Measurements from ENCODE around the gene HDAC4. TPM values are rescaled to one million over a fixed set of nuclear protein-coding genes. Genes with fewer than 3 reads are reported as not detected.

The HDAC4 gene
- total and polyA plus RNA-seq, 2 of the 8 experiments (the other 6 are each of a cell fraction or from before 2014, with no cell fraction given): 15.4 to 31.5 TPM

DNA sequence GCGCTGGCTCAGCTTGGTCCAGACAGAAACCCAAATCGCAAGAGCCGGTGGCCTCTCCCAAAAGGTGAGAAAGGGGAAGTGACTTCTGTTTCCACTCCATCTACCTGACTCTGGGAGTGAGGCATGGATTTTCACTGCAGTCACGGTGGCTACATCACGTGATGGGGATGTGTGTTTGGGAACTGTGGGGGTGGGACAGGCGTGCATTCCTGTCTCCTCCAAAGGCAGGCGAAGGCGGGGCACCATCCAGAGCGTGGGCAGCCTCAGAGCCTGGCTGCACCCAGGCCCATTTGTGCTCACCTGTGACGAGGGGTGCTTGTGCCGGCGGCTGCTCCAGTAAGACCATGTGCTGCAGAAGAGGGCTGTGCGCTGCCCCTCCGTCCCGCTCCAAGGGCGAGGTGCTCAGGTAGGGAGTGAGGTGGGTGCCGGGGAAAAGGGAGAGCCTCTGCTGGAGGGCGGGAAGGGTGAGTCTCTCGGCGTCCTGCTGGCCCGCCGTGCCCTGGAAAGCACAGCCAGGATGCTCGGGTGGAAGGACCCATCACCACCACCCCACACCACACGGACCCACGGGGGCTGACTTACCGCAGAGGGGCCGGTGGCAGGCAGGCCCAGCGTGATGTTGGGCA lies 266.8 kb downstream of the HDAC4 start:
- Histone ChIP-seq H3K56ac (replicated peaks; ENCODE audit: insufficient read length, low read depth, low read length) (no peak overlapping the region), H2AK5ac (ENCODE audit: low read depth, low read length) (no peak overlapping the region), H3K79me1 (ENCODE audit: low read depth, low read length) (no peaks in the 10 kb centered on the region; the same call in 1 of the 2 replicates), H2BK15ac (ENCODE audit: low read length) (no peak overlapping the region), H4K91ac (replicated peaks; ENCODE audit: insufficient read length, low read length) (no peak overlapping the region), H3K27ac (ENCODE audit: low read depth, low read length) (no peak overlapping the region), H3K23ac (ENCODE audit: insufficient read length) (no peak overlapping the region), H2BK5ac (ENCODE audit: low read depth, low read length) (no peak overlapping the region), H4K20me1 (replicated peaks in 1 of 2; ENCODE audit: control insufficient read depth in 1 of 2, insufficient read depth in 2 of 2, low read length in 2 of 2) (peaks cover 5 to 6% of the 10 kb centered on the region in 2 experiments), H3K9me3 (ENCODE audit: insufficient read depth in 2 of 2, low read depth in 1 of 2, low read length in 1 of 2) (no peaks in the 10 kb centered on the region; a peak in 1 of 4 replicates), H3K4me3 (ENCODE audit: extremely low read depth in 1 of 4, insufficient read depth in 2 of 4, low read depth in 3 of 4, low read length in 4 of 4) (no peak overlapping the region), H3K9ac (replicated peaks in 1 of 4; ENCODE audit: extremely low read depth in 1 of 4, low read depth in 3 of 4, low read length in 3 of 4) (no peak overlapping the region), H3K4me2 (ENCODE audit: insufficient read depth in 1 of 2, low read depth in 2 of 2, low read length in 2 of 2) (no peak overlapping the region), H4K5ac (ENCODE audit: insufficient read length, low read depth, low read length) (no peak overlapping the region), H2AFZ (ENCODE audit: low read length) (no peak overlapping the region), H3K18ac (ENCODE audit: extremely low read depth, low read length) (no peak overlapping the region), H4K8ac (ENCODE audit: extremely low read depth, insufficient read depth, low read length) (no peak overlapping the region), H2BK120ac (replicated peaks; ENCODE audit: low read depth, low read length) (no peak overlapping the region), H3K4ac (replicated peaks; ENCODE audit: insufficient read length, low read depth, low read length) (no peak overlapping the region), H3K14ac (ENCODE audit: insufficient read length) (no peak overlapping the region), H3K79me2 (ENCODE audit: control insufficient read depth in 1 of 2, insufficient read depth in 2 of 2, low read length in 2 of 2) (no peaks in the 10 kb centered on the region), H3K27me3 (replicated peaks in 1 of 4; ENCODE audit: control insufficient read depth in 3 of 4, extremely low read depth in 1 of 4, insufficient read depth in 3 of 4, low read length in 3 of 4) (no peaks in the 10 kb centered on the region), H2BK20ac (ENCODE audit: low read length) (no peak overlapping the region), H3K23me2 (ENCODE audit: low read depth, low read length) (no peaks in the 10 kb centered on the region), H3K4me1 (replicated peaks in 1 of 4; ENCODE audit: control insufficient read depth in 3 of 4, insufficient read depth in 4 of 4, low read length in 3 of 4) (no peaks in the 10 kb centered on the region), H2BK12ac (ENCODE audit: low read depth, low read length) (no peak overlapping the region), H3K36me3 (ENCODE audit: control insufficient read depth in 2 of 4, insufficient read depth in 4 of 4, low read length in 3 of 4) (peaks cover 2 to 11% (median 9%) of the 10 kb centered on the region in 4 experiments; a peak in 6 of 8 replicates)
- no peak for TF ChIP-seq TAF7 (optimal IDR thresholded peaks at IDR 0.05; ENCODE audit: borderline replicate concordance, low read depth, low read length)
- no peak for FAIRE-seq
- WGBS, 2 experiments (ENCODE audit: extremely low coverage in 1 of 2, insufficient coverage in 1 of 2, insufficient read length in 1 of 2, insufficient replicate concordance in 2 of 2, low coverage in 1 of 2, low lambda C conversion rate in 2 of 2, missing lambda C conversion rate in 1 of 2): 93% methylated on average over 27 of the region's 28 CpGs; no CpG with 5 or more reads in 1 of the 2 experiments
- ChIA-PET CTCF (ENCODE audit: partially characterized antibody) (interaction anchor here (2.2 kb wide), 1 partner anchor 10 kb away, joined by 8 read pairs; no protein-coding TSS in a partner anchor), POLR2A (ENCODE audit: partially characterized antibody) (no interaction called here)
- no peak for DNase-seq (ENCODE audit: low read depth in 1 of 2, low spot score in 2 of 2)

Data from H1 (cell line).